NCI-H1105 treated with DMSO at 0.1 percent for 48 hours (cell line): ENCODE data around the gene CTCFL.
A peak's percentile ranks its signal among the peaks of the same experiment; 100 is the strongest.
"Not testable (repeated sequence)": the region's sequence is repeated elsewhere in the genome, so short reads cannot be mapped to it uniquely, and the experiment has no call there.

Source experiments
- DNase-seq: peaks from one replicate; lab custom pipeline; 2025; lab: John Stamatoyannopoulos, UW

CTCFL gene

GRCh38 chr20:57507477-57507876, 17.5 kb downstream of the CTCFL start:
- no peak for DNase-seq

- peak; percentile 92 for DNase-seq
Observed at GRCh38 chr20:57505979-57506378, 19.0 kb downstream of the CTCFL start.

DNA sequence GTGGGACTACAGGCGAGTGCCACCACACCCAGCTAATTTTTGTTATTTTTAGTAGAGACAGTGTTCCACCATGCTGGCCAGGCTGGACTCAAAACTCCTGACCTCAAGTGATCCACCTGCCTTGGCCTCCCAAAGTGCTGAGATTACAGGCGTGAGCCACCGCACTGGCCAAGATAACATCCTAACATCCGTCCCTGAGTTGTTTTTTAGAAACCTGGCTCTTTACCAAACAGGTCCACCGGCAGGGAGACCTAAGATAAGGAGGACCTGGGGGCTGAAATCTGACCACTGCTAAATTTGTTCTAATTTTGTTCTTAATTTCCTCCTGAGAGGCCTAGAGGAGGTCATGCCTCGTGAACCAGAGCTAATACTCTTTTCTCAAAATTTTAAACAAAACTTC, 20.5 kb downstream of the CTCFL start:
- no peak for DNase-seq

GRCh38 chr20:57503035-57503658, 21.8 kb downstream of the CTCFL start:
- no peak for DNase-seq

GRCh38 chr20:57502336-57502700, 22.6 kb downstream of the CTCFL start:
- DNase-seq = no peak

GRCh38 chr20:57501461-57502335, 23.2 kb downstream of the CTCFL start:
- DNase-seq = no peak

GRCh38 chr20:57500962-57501361, 24.0 kb downstream of the CTCFL start:
- DNase-seq = no peak

- no peak for DNase-seq
Observed at GRCh38 chr20:57500235-57500634, 24.7 kb downstream of the CTCFL start.

DNA sequence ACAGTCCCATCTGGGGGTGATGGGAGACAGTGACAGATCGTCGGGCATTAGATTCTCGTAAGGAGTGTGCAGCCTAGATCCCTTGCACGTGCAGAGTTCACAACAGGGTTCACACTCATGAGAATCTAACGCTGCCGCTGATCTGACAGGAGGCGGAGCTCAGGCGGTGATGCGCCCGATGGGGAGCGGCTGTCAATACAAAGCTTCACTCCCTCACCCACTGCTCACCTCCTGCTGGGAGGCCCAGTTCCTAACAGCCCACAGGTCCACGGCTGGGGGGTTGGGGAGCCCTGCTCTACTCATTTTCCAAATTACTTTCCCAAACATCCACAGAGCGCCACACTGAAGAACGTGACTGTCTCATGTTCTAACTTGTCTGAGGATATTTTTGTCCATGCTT, 25.3 kb downstream of the CTCFL start:
- no peak for DNase-seq

GRCh38 chr20:57498425-57499400, 26.2 kb downstream of the CTCFL start:
- peak; percentile 56 for DNase-seq

GRCh38 chr20:57496592-57496991, 28.3 kb downstream of the CTCFL start:
- DNase-seq = no peak

GRCh38 chr20:57495978-57496377, 29.0 kb downstream of the CTCFL start:
- no peak for DNase-seq

- no peak for DNase-seq
Observed at GRCh38 chr20:57493091-57493615, 31.8 kb downstream of the CTCFL start.

GRCh38 chr20:57491373-57491772, 33.6 kb downstream of the CTCFL start:
- DNase-seq = no peak

- DNase-seq = not testable (repeated sequence)
Observed at GRCh38 chr20:57488277-57488676, 36.7 kb downstream of the CTCFL start.

- DNase-seq = no peak
Observed at GRCh38 chr20:57485770-57486169, 39.2 kb downstream of the CTCFL start.

GRCh38 chr20:57484772-57485171, 40.2 kb downstream of the CTCFL start:
- no peak for DNase-seq

- no peak for DNase-seq
Observed at GRCh38 chr20:57483287-57484050, 41.5 kb downstream of the CTCFL start.

DNA sequence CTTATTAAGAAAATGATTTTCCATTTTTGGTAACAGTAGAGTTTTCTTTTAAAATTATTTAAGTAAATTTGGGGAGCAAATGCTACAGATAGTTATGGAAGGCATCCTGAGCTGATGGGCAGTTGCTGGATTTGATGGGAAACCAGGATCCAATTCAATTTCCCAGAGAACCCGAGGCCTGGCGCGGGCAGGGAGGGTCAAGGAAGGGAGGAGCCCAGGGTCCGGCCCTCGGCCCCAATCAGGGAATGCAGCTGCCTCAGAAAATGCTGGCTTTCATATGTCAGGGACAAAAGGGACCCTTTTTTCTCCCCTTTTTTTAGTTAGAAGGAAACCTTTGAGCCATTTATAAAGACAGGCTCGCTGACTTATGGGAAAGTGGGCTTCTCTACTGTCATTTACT, 42.1 kb downstream of the CTCFL start:
- no peak for DNase-seq

DNA sequence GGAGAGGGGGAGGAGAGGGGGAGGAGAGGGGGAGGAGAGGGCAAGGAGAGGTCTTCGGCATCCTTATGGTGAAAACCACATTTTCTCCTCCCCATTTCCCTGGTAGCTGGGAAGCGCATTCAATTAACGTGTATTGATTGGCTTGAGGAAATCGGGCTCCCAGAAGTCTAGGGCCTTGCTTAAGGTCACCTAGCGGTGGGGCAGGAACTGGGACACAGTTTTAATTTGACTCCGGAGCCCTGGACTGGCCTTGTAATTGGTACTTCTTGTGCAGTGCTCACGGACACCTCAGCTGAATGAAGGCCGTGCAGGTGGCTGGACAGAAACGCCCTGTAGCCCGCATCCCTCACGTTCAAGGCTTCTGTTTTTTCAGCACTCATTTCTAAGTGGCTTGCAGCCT, 42.8 kb downstream of the CTCFL start:
- DNase-seq = no peak

GRCh38 chr20:57481281-57481711, 43.6 kb downstream of the CTCFL start:
- DNase-seq = no peak
